Right lobe of liver (tissue), 4 donors: ENCODE data around the gene TMEM63C.

Experiments
- CTCF ChIP-seq, 4 donors: fragments of 200-600 bp in 3 of 4; fragments of 450-650 bp in 1 of 4; IDR thresholded peaks; one replicate each; pipeline versions ENCODE4 v1.5.1 to v1.8.0; 2016 to 2022; ENCODE audit warnings: antibody characterized with exemption in 4 of 4, mild to moderate bottlenecking in 2 of 4
- POLR2A ChIP-seq: fragments of 450-650 bp; IDR thresholded peaks from one replicate; pipeline ENCODE4 v1.6.1; 2017; ENCODE audit warnings: antibody characterized with exemption, mild to moderate bottlenecking
- donor health status: DM: no; HTN: no; CAD: no.
- donor health status: DM: no; HTN: no; CAD: no.
- donor health status: DM: no; HTN: yes; CAD: no.

- TF ChIP-seq CTCF (IDR thresholded peaks at IDR 0.05) (peak in 2 of 4 donors; percentile 7 to 38), POLR2A (no peak)
These were observed 38.0 kb downstream of the TMEM63C start for GRCh38 chr14:77219591-77219990.
